ENCODE measurements around the gene TUT1. TPM values are rescaled to one million over a fixed set of nuclear protein-coding genes. Genes with fewer than 3 reads are reported as not detected.

Gene TUT1, protein sequence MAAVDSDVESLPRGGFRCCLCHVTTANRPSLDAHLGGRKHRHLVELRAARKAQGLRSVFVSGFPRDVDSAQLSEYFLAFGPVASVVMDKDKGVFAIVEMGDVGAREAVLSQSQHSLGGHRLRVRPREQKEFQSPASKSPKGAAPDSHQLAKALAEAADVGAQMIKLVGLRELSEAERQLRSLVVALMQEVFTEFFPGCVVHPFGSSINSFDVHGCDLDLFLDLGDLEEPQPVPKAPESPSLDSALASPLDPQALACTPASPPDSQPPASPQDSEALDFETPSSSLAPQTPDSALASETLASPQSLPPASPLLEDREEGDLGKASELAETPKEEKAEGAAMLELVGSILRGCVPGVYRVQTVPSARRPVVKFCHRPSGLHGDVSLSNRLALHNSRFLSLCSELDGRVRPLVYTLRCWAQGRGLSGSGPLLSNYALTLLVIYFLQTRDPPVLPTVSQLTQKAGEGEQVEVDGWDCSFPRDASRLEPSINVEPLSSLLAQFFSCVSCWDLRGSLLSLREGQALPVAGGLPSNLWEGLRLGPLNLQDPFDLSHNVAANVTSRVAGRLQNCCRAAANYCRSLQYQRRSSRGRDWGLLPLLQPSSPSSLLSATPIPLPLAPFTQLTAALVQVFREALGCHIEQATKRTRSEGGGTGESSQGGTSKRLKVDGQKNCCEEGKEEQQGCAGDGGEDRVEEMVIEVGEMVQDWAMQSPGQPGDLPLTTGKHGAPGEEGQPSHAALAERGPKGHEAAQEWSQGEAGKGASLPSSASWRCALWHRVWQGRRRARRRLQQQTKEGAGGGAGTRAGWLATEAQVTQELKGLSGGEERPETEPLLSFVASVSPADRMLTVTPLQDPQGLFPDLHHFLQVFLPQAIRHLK
- 7.0 and 9.5 TPM in 2 replicates for total RNA-seq

DNA sequence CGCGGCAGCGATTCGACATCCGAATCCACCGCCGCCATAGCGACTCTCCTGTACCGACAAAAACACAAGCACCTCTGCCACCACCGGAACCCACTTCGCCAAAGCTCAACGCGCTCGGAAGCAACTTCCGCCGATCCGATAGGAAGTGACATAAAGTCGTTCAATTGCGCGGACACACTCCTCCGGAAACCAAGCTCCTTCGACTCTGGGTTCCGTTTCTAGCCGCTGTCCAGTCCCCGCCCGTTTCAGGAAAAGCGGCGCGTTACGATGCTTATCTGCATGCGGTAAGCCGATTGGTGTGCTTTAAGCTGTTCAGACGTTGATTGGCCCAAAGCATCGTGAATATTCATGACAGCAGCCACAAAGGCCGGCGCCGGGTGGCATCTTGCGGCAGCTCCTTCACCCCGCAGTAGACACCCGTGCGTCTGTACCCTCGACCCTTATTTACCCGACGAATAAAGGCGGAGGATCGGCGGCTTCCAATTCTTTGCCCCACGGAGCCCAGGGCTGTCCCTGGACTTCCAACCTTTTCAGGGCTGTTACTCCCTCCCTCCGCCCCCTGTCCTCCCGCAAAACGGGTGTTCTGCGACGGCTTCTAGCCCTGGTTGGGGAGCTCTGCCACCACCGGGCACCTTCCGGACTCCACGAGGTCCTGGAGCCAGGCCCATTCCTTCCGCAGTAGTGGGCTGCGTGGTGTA, at the start of gene TUT1:
Gene TUT1 (minus strand): TSS at position 76 of the 698 bp plus-strand sequence. CDS start 38 bp downstream, at position 38.
- Histone ChIP-seq H3K27me3 (ENCODE audit: control insufficient read depth, insufficient read depth, low read length) (no peaks in the 10 kb centered on the region), H3K36me3 (ENCODE audit: control insufficient read depth, insufficient read depth, low read length) (peaks cover 21% of the 10 kb centered on the region), H3K4me3 (ENCODE audit: low read depth, low read length) (peak within 1 kb of the TSS; percentile 64)
- FAIRE-seq (peak; percentile 50), DNase-seq (ENCODE audit: low read depth) (peak; percentile 98)
- TF ChIP-seq, protein P1, sequence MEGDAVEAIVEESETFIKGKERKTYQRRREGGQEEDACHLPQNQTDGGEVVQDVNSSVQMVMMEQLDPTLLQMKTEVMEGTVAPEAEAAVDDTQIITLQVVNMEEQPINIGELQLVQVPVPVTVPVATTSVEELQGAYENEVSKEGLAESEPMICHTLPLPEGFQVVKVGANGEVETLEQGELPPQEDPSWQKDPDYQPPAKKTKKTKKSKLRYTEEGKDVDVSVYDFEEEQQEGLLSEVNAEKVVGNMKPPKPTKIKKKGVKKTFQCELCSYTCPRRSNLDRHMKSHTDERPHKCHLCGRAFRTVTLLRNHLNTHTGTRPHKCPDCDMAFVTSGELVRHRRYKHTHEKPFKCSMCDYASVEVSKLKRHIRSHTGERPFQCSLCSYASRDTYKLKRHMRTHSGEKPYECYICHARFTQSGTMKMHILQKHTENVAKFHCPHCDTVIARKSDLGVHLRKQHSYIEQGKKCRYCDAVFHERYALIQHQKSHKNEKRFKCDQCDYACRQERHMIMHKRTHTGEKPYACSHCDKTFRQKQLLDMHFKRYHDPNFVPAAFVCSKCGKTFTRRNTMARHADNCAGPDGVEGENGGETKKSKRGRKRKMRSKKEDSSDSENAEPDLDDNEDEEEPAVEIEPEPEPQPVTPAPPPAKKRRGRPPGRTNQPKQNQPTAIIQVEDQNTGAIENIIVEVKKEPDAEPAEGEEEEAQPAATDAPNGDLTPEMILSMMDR (IDR thresholded peaks at IDR 0.05; ENCODE audit: insufficient read depth, low read length, severe bottlenecking) = no peak

DNA sequence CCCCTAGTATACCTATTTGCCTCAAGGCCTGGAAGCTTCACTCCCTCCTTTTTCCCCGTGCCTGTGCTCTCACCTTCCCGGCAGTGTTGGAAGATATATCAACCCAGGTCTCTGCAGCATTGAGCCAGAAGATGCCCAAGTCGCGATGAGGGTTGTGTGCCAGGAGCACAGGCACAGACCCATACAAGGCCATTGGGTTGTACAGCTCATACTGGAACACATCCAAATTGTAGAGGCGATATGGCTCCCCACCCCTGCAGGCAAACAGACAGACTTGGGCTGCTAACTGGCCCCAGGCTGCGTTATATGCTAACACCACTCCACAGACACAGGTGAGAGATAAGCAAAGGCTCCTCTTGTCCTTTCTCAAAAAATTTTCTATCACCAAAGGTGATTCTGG, 41.2 kb upstream of the TUT1 start:
- peak; percentile 28 for FAIRE-seq
- no peaks in the 10 kb centered on the region for H3K27me3 ChIP-seq (ENCODE audit: control insufficient read depth, insufficient read depth, low read length)
- H3K36me3 ChIP-seq (ENCODE audit: control insufficient read depth, insufficient read depth, low read length) = peaks cover 56% of the 10 kb centered on the region
- TF ChIP-seq, protein P1 (IDR thresholded peaks at IDR 0.05; ENCODE audit: insufficient read depth, low read length, severe bottlenecking) = no peak
- no peak overlapping the region for H3K4me3 ChIP-seq (ENCODE audit: low read depth, low read length)
- no peak for DNase-seq (ENCODE audit: low read depth)

DNA sequence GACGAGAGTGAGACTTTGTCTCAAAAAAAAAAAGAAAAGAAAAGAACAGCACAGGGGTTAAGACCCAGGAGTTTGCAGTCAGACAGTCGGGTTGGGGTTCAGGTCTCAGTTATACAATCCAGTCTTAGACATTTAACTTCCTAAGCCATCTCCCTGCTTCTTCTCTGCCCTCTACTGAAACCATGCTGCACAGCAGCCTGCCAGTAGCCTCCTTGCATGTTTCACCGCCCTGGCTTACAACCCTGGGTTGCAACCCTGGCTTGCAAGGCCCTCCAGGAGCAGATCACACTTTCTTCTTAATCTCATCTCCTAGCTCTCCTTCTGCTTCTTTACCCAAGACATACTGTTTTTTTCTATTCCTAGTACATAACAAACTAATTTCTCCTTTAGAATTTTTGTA, 36.4 kb upstream of the TUT1 start:
- FAIRE-seq = no peak
- no peak for DNase-seq (ENCODE audit: low read depth)
- Histone ChIP-seq H3K36me3 (ENCODE audit: control insufficient read depth, insufficient read depth, low read length) (peaks cover 50% of the 10 kb centered on the region), H3K4me3 (ENCODE audit: low read depth, low read length) (no peak overlapping the region), H3K27me3 (ENCODE audit: control insufficient read depth, insufficient read depth, low read length) (no peaks in the 10 kb centered on the region)
- TF ChIP-seq, protein P1 (IDR thresholded peaks at IDR 0.05; ENCODE audit: insufficient read depth, low read length, severe bottlenecking) = peak; percentile 26

DNA sequence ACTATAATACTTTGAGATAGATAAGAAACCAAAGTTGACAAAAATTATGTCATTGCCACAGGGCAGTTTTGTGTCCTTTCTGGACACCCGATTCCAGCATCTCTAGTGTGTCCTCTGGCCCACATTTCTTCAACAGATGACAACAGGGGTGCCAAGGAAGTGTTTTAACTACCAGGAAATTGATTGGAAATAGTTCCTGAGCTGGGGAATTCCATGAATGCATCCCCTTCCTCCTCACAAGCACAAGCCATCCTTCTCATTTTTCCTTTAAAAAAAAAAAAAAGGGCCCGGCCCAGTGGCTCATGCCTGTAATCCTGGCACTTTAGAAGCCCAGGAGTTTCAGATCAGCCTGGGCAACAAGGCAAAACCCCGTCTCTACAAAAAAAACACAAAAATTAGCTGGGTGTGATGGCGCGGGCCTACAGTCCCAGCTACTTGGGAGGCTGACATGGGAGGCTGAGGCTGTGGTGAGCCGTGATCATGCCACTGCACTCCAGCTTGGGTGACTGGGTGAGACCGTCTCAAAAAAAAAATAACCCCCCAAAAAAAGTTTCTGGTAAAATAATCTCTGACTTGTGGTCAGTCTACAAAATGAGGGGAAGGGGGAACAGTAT, 31.3 kb upstream of the TUT1 start:
- Histone ChIP-seq H3K4me3 (ENCODE audit: low read depth, low read length) (peak overlapping the region; percentile 5), H3K27me3 (ENCODE audit: control insufficient read depth, insufficient read depth, low read length) (no peaks in the 10 kb centered on the region), H3K36me3 (ENCODE audit: control insufficient read depth, insufficient read depth, low read length) (peaks cover 16% of the 10 kb centered on the region)
- FAIRE-seq = no peak
- TF ChIP-seq, protein P1 (IDR thresholded peaks at IDR 0.05; ENCODE audit: insufficient read depth, low read length, severe bottlenecking) = no peak
- DNase-seq (ENCODE audit: low read depth) = no peak
